GM12892 (cell line): ENCODE measurements around the gene GRAMD4.

Experiments
- POLR2A ChIP-seq: IDR thresholded peaks from 2 replicates; pipeline ENCODE4 v1.6.1; 2011; ENCODE audit warnings: low read depth, low read length, control low read depth
- POLR2AphosphoS5 ChIP-seq: IDR thresholded peaks from 2 replicates; pipeline ENCODE4 v1.6.1; 2011; ENCODE audit warnings: low read depth, low read length, control low read depth
- TAF1 ChIP-seq: IDR thresholded peaks from 2 replicates; pipeline ENCODE4 v1.6.1; 2011; ENCODE audit warnings: low read depth, mild to moderate bottlenecking, control low read depth, low read length, borderline replicate concordance

DNA sequence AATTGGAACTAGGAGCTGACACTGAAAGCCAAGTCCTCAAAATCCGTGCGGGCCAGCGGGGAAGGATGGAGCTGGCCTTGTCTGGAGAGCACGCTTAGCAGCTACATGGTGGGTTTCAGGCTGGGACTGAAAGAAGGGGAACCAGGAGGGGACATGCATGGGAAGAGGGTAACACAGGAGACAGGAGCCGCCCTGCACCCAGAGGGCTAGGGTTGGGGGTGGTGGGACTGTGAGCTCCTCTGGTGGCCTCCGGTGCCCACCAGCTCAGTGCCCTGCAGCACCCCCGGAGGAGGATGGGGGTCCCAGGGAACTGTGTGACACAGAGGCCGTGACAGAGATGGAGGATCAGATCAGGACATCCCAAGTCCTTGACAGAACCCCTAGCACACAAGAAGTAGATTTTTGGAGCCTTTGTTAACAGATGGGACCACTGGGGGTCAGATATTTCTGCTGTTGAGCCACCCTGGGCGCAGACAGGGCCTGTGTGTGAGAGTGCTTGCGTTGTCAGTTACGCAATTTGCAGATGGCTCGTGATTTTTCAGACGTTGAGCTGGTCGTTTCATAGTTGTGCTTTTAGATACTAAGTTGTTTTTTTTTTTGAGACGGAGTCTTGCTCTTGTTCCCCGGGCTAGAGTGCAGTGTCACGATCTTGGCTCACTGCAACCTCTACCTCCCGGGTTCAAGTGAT is 21.3 kb upstream of the GRAMD4 start:
- no peak for TF ChIP-seq TAF1
- no peak for TF ChIP-seq POLR2AphosphoS5
- TF ChIP-seq POLR2A = no peak
